Measurements from ENCODE around the gene FALEC.
"Not testable (repeated sequence)": the region's sequence is repeated elsewhere in the genome, so short reads cannot be mapped to it uniquely, and the experiment has no call there.

FALEC gene

GRCh38 chr1:150576794-150577556, 61.4 kb downstream of the FALEC start:
- DNase-seq: no peak

GRCh38 chr1:150577557-150578271, 62.2 kb downstream of the FALEC start:
- peak; percentile 30 for DNase-seq

GRCh38 chr1:150578272-150579109, 62.9 kb downstream of the FALEC start:
- DNase-seq: peak; percentile 75

- peak; percentile 95 for DNase-seq
Observed at GRCh38 chr1:150579110-150579944, 63.8 kb downstream of the FALEC start, which contains the start of gene MCL1. TSS of gene MCL1 (minus strand) at chr1:150579610. CDS start at chr1:150579530, 80 bp downstream.

GRCh38 chr1:150579945-150580642, 64.5 kb downstream of the FALEC start:
- DNase-seq: no peak

GRCh38 chr1:150580966-150581365, 65.4 kb downstream of the FALEC start:
- DNase-seq: not testable (repeated sequence)

- DNase-seq: not testable (repeated sequence)
Observed at GRCh38 chr1:150581437-150581836, 65.9 kb downstream of the FALEC start.

GRCh38 chr1:150581962-150582361, 66.4 kb downstream of the FALEC start:
- DNase-seq: not testable (repeated sequence)

GRCh38 chr1:150582371-150582770, 66.8 kb downstream of the FALEC start:
- DNase-seq: no peak

All from NCI-H2029 (cell line).